Measurements from ENCODE around the gene PSME3.
"Not testable (repeated sequence)": the region's sequence is repeated elsewhere in the genome, so short reads cannot be mapped to it uniquely, and the experiment has no call there.

DNA sequence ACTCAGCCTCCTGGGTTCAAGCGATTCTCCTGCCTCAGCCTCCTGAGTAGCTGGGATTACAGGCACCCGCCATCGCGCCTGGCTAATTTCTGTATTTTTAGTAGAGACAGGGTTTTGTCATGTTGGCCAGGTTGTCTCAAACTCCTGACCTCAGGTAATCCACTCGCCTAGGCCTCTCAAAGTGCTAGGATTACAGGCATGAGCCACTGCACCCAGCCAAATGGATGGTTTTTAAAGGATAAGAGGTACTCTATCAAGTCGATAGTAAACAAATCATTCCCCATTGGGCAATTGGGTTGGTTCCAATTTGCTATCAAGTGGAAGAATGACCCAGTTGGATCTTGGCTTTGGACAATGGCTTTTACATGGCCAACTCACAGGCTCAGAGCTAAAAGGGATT is 48.5 kb downstream of the PSME3 start:
- TF ChIP-seq CTCF, POLR2A (IDR thresholded peaks at IDR 0.05): not testable (repeated sequence)

Data from testis (tissue), 2 donors.